Kidney epithelial cell (primary cell): ENCODE results near the gene RTN4. TPM values are rescaled to one million over a fixed set of nuclear protein-coding genes. Genes with fewer than 3 reads are reported as not detected.

ENCODE experiments used
- DNase-seq: peaks from one replicate; pipeline ENCODE4 v3.0.0-alpha.2; 2010; ENCODE audit warnings: low read depth
- H3K27me3 ChIP-seq: 2 replicates; pipeline ENCODE4 v1.6.0; 2011; ENCODE audit warnings: low read length; ENCODE audit not compliant: control insufficient read depth, insufficient read depth
- H3K36me3 ChIP-seq: 2 replicates; pipeline ENCODE4 v1.5.1; 2011; ENCODE audit warnings: low read length; ENCODE audit not compliant: control insufficient read depth, insufficient read depth
- H3K4me3 ChIP-seq: 2 replicates; pipeline ENCODE4 v1.5.1; 2011; ENCODE audit warnings: low read depth, mild to moderate bottlenecking, control low read depth, low read length
- total RNA-seq: library from RNA; depleted of rRNA; stranded (reverse); fragments of >200 nt; gene quantifications from 2 replicates; pipeline ENCODE4 v1.2.3, GENCODE V29; 2015
- TF ChIP-seq, protein P1 (sequence below): IDR thresholded peaks from 2 replicates; pipeline ENCODE4 v1.5.1; 2011; ENCODE audit warnings: mild to moderate bottlenecking, moderate library complexity, low read length, control low read depth, inconsistent platforms; ENCODE audit not compliant: insufficient read depth, poor library complexity, severe bottlenecking

Gene RTN4
- total RNA-seq, 1 donor from 2014 or later: 382 TPM

DNA sequence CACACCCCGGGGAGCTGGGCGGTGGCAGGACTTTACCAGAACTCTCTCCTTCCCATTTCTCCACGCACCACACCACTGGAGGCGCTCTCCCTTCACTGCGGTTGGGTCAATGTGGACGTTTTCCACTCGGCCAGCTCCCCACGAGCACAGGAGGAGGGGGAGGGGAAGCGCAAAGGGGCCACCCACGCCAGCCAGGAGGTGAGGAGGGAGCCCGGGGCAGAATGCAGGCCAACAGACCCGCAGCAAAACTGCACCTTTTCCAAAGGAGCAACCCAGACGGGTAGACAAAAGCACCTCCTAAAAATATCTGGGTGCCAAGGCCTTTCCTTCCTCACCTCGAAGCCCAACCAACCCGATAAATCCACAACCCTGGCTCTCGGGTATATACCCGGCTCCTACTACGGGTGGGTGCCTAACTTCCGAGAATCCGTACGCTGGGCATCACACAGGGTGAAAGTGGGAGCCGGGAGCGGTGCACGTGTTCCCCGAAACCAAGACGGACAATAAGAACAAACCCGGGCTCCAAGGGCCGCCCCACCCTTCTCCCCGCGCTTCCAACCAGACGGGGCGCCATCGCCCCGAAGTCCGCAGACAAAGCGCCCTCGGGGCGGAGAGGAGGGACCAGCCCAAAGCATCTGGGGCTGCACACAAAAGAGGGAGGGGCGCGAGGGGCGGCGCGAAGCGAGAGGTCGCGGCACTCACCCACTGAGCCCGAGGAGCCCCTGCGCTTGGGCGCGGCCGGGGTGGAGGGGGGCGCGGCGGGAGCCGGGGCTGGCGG lies 1.0 kb downstream of the RTN4 start:
- no peak for DNase-seq

DNA sequence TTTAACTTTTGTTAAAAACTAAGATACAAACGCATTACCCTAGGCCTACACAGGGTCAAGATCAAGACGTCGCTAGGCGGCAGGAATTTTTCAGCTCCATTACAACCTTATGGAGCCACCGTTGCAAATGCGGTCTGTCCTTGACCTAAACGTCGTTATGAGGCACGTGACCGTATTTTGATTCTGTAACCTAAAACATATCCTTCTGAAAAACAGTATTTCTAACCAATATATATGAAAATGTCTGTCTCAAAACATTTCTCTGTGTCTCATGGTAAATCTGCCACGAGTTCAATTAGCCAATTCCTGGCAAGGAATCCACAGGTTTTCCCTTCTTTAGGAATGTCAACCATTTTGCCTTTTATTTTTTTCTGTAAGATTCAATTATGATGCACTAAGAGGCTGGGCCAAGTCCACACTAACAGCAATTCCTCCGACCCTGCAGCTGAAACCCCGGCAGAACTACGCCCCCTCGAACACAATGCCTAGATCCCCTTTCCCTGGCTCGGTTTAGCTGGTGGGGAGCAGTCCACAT lies 1.7 kb downstream of the RTN4 start:
- DNase-seq: no peak
- no peaks in the 10 kb centered on the region for H3K36me3 ChIP-seq
- peak overlapping the region; percentile 87 for H3K4me3 ChIP-seq
- TF ChIP-seq, protein P1, sequence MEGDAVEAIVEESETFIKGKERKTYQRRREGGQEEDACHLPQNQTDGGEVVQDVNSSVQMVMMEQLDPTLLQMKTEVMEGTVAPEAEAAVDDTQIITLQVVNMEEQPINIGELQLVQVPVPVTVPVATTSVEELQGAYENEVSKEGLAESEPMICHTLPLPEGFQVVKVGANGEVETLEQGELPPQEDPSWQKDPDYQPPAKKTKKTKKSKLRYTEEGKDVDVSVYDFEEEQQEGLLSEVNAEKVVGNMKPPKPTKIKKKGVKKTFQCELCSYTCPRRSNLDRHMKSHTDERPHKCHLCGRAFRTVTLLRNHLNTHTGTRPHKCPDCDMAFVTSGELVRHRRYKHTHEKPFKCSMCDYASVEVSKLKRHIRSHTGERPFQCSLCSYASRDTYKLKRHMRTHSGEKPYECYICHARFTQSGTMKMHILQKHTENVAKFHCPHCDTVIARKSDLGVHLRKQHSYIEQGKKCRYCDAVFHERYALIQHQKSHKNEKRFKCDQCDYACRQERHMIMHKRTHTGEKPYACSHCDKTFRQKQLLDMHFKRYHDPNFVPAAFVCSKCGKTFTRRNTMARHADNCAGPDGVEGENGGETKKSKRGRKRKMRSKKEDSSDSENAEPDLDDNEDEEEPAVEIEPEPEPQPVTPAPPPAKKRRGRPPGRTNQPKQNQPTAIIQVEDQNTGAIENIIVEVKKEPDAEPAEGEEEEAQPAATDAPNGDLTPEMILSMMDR: no peak
- H3K27me3 ChIP-seq: no peaks in the 10 kb centered on the region

More for the DNA sequence above, 1.0 kb downstream of the RTN4 start:
- Histone ChIP-seq H3K36me3 (no peaks in the 10 kb centered on the region), H3K4me3 (peak overlapping the region; percentile 87), H3K27me3 (no peaks in the 10 kb centered on the region)
- TF ChIP-seq, protein P1: peak; percentile 71

DNA sequence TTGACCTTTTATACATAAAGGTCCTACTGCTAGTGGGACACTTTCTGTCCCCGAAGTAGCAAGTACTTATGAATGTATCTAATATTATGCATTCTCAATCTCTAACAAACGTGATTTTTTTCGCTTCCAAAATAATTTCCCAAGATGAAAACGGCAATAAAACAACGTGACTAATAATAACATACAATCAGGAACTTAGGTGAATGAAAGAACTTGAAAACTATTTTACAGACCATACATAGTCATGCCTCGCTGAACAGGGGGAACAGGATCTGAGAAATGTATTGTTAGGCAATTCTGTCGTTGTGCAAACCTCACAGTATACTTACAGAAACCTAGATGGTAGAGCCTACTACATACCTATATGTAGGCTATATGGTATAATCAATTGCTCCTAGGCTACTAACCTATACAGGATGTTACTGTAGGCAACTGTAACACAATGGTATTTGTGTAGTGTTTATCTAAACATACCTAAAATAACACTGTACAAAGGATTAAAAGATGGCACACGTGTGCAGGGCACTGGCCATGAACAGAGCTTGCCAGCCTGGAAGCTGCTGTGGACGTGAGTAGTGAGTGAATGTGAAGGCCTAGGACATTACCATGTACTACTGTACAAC lies 2.5 kb downstream of the RTN4 start:
- TF ChIP-seq, protein P1: no peak
- H3K27me3 ChIP-seq: no peaks in the 10 kb centered on the region
- DNase-seq: no peak
- H3K36me3 ChIP-seq: no peaks in the 10 kb centered on the region
- H3K4me3 ChIP-seq: peak overlapping the region; percentile 87

DNA sequence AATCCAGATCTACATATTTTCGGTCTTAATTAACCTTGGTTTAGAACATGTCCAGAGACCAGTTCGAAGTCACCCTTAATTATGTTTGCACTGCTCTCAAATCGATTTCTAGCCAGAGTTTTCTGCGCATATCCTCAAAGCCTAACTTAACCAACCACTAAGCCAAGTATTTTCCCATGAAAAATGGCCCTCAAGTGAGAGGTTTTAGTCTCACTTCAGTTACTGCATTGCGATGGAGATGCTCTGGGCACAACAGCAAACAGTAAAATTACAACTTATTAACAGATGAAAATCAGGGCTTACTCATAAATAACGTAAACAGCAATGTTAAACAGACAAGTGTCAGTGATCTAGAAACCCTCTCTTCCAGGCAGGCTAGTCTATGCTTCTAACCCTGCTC lies 4.5 kb downstream of the RTN4 start:
- DNase-seq: no peak
- Histone ChIP-seq H3K4me3 (peak overlapping the region; percentile 5), H3K27me3 (no peaks in the 10 kb centered on the region), H3K36me3 (no peaks in the 10 kb centered on the region)
- TF ChIP-seq, protein P1: no peak

DNA sequence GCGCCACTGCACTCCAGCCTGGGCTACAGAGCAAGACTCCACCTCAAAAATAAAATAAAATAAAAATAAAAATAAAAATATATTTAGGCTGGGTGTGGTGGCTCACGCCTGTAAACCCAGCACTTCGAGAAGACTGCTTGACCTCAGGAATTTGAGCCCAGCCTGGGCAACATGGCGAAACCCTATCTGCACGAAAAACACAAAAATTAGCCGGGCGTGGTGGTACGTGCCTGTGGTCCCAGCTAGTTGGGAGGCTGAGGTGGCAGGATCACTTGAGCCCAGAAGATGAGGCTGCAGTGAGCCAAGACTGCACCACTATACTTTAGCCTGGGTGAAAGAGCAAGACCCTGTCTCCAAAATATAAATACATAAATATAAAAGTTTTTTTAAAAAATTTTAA lies 6.4 kb downstream of the RTN4 start:
- no peaks in the 10 kb centered on the region for H3K27me3 ChIP-seq
- H3K36me3 ChIP-seq: no peaks in the 10 kb centered on the region
- H3K4me3 ChIP-seq: no peak overlapping the region
- DNase-seq: no peak
- TF ChIP-seq, protein P1: no peak

DNA sequence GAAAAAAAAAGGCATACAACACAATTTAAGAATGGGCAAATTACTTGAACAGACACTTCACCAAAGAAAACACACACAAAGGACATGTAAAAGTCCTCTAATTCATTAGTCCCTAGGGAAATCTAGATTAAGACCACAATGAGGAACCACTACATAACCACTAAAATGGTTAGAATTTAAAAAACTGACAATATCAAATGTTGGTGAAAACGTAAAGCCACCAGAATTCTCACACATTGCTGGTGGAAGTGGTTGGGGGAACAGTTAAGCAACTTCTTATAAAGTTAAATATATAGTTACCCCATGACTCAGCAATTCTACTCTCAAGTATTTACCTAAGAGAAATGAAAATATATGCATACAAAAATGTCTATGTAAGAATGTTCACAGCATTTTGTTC lies 11.8 kb downstream of the RTN4 start:
- no peaks in the 10 kb centered on the region for H3K27me3 ChIP-seq
- no peak for DNase-seq
- H3K4me3 ChIP-seq: no peak overlapping the region
- TF ChIP-seq, protein P1: no peak
- no peaks in the 10 kb centered on the region for H3K36me3 ChIP-seq
